HG02973 (cell line): ENCODE measurements around the gene PLEKHS1.
"Not testable (repeated sequence)": the region's sequence is repeated elsewhere in the genome, so short reads cannot be mapped to it uniquely, and the experiment has no call there.

ENCODE experiments used
- ATAC-seq: cut with Tn5 transposase; IDR thresholded peaks from one replicate; pipeline ENCODE4 v1.9.1; 2021; ENCODE audit warnings: moderate library complexity; ENCODE audit not compliant: unreplicated experiment

Gene PLEKHS1

DNA sequence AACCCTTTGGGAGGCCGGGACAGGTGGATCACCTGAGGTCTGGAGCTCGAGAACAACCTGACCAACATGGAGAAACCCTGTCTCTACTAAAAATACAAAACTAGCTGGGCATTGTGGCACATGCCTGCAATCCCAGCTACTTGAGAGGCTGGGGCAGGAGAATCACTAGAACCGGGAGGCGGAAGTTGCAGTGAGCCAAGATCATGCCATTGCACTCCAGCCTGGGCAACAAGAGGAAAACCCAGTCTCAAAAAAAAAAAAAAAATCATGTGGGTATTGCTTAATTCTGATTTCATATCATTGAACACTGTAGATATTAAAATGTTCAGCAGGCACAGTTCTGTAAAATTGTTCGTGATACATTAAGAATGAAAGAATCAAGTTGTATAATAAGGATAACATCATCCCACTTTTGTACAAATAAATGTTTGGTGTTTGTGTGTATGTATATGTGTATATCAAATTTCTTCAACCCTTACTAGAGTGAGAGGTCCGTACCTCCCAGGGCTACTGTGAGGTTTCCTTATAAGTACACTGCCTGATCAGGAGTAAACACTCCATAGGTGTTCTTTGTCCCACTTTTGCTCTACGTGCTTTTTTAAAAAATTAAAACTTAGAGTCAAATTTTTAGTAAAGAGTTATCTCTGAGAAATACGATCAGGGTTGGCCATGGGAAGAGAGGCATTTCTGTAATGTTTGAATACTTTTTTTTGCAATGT, 31.7 kb downstream of the PLEKHS1 start:
- ATAC-seq: no peak

DNA sequence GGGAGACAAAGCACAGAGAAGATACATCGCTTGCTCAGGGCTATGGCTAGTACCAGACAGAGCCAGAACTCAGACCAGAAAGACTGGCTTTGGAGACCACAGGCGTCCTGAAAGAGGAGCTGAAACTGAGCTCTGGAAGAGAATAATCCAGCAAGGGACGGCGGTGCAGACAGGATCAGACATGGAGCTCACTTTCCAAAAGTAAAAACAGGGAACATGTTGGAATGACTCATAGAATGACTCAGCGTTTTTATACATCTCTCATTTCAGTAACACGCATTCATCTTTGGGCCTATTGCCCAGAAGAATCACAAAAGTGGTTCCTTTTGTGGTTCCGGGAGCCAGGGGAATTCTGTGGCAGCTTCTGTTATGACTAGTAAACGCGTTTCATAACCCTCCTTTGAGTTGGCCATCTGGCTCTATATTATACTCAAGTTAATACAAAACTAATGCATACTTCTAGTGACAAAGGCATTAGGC, 37.2 kb downstream of the PLEKHS1 start:
- ATAC-seq: peak; percentile 85

DNA sequence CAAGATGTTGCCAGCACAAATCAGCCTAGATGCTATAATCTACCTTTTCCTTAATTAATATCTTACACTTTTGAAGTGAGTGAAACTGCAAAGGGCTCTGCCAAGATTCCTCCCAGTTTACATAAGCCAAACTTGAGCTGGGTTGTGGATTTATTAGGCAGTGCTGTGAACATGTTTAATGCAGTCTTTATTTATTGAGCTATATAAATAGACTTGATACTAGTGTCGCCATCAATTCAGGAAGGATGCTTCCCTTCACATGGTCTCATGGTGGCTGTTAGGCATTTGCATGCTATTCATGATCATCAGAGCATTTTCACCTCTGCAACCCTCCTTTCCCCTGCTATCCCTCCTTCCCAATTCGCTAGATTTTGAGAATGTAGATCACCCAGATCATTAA, 40.2 kb downstream of the PLEKHS1 start:
- ATAC-seq: no peak

DNA sequence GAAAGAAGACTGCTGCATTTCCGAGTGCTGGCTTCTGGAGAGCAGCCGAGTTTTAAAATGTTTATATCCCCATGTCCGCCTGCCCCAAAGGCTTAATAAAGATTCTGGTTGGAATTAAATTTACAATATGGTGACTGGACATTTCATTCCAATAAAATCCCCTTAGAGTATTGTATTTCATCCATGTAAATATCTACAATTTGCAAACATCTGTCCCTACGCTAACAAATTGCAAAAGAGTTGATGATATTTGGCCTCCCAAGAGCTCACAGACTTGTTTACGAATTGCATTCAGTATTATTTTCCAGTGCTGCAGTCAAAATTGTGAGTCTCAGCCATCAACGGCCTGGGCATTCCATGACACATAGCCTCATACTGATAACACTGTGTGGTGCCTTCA, 50.1 kb downstream of the PLEKHS1 start:
- no peak for ATAC-seq

DNA sequence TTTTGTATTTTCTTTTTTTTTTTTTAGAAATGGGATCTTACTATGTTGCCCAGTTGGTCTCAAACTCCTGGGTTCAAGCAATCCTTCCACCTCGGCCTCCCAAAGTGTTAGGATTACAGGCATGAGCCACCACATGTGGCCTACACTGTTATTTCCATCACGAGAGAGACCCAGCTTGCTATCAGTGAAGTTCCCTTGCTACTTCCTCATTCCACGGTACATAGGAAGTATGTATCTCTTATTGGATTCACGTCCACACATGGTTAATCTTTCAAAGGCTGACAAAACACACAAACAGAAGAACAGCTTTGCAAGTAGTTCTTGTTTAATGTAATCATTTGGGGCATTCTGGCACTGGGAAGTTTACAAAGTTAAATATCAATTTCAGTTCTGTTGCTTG, 51.5 kb downstream of the PLEKHS1 start:
- ATAC-seq: no peak

DNA sequence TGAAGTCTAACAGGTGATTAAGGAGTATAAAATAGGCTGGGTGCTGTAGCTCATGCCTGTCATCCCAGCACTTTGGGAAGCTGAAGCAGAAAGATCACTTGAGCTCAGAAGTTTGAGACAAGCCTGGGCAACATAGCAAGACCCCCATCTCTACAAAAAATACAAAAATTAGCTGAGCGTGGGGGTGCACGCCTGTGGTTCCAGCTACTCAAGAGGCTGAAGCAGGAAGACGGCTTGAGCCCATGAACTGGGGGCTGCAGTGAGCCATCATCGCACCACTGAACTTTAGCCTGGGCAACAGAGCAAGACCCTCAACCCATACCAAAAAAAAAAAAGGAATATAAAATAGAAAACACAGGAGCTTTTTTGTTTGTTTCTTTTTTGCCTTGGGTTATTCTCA, 55.0 kb downstream of the PLEKHS1 start:
- ATAC-seq: no peak

DNA sequence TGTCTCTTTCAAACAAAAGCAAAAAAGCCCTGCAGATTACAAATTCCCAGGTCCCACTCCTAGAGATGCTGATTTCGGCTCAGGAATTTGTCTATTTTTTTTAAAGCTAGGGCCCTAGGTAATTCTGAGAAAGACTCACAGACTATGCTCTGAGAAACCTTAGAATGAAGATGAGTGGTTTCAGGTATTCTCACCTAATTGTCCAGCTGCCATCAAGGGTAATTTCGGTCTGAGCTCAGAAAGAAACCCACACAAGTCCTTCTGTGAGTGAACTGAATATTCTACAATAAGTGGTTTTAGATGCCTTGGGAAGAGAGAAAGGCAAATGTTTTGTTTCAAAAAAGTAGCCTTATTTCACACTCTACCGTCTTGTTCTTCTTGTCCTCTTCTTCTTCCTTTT, 56.7 kb downstream of the PLEKHS1 start:
- ATAC-seq: no peak

DNA sequence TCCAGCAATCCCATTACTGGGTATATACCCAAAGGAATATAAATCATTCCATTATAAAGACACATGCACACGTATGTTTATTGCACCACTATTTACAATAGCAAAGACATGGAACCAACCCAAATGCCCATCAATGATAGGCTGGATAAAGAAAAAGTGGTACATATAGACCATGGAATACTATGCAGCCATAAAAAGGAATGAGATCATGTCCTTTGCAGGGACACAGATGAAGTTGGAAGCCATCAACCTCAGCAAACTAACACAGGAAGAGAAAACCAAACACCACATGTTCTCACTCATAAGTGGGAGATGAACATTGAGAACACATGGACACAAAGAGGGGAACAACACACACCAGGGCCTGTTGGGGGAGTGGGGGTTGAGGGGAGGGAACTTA, 63.2 kb downstream of the PLEKHS1 start:
- ATAC-seq: not testable (repeated sequence)

DNA sequence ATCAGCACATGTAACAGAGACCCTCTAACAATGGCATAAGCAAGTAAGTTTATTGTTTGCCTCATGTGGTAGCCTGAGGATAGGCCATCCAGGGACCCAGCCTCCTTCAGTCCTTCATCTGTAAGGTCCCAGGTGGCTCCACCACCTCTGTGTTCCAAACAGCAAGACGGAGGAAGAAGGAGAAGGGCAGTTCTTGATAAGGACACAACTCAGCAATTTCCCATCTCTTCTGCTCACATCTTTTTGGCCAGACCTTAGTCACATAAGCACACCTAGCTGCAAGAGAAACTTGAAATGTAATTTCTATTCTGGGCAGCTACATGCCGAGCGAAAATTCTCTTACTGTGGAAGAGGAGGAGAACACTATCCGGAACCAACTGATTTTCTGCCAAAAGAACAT, 68.5 kb downstream of the PLEKHS1 start:
- ATAC-seq: no peak

DNA sequence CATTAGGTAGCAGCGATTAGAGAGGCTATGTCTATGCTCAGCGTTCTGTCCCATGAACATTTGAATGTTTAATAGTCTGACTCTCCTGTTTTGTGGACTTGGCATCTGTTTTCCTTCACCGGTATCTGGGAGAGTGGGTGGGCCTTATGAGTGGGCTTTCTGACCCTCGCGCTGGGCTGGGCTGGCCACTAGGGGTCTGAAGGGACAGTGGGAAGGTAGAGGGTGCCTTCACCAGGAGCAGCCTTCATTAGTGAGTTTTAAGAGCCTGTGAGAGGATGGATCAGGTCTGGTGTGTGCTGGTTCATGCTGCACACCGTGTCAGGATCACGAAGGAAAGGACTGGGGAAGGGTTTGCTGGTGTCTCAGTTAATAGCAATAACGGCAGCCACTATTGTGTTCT, 69.0 kb downstream of the PLEKHS1 start:
- ATAC-seq: no peak

DNA sequence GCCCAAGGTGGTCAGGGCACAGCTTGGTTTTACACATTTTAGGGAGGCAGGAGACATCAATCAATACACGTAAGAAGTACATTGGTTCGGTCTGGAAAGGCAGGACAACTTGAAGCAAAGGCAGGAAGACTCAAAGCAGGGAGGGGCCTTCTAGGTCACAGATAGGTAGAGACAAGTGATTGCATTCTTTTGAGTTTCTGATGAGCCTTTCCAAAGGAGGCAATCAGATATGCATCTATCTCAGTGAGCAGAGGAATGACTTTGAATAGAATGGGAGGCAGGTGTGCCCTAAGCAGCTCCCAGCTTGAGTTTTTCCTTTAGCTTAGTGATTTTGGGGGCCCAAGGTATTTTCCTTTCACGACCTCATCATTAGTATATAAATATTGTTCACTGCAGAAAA, 69.8 kb downstream of the PLEKHS1 start:
- ATAC-seq: not testable (repeated sequence)

DNA sequence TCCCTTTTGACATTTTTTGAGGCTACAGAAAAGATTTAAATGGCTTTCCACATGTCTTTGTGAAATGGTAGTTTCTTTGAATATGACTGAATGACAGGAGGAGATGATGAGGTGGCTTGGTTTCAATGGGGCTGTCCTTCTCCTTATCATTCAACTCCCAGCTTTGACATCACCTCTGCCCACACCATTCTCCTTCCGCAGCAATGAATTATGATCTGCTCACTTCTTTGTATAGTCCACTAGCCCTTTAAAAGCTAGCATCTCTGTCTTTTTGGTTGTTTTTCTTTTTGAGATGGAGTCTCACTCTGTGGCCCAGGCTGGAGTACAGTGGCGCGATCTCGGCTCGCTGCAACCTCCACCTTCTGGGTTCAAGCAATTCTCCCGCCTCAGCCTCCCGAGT, 70.7 kb downstream of the PLEKHS1 start:
- no peak for ATAC-seq

DNA sequence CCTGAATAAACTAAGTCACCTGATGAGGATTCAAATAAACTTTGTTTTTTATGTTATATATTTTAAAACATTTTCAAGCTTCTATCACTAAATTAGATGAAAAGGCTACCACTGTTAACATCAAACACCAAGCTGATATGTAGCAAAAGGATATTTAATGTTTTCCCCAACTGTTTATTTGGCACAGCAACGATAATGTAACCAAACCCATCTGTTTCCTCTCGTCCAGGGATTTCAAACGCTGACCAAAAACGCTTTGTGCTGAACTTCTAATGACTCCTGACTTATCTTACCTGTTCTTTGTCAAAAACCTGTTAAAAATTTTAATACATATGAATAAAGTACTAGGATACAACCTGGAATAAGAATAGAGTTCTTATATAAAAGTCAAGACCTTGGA, 71.9 kb downstream of the PLEKHS1 start:
- no peak for ATAC-seq

DNA sequence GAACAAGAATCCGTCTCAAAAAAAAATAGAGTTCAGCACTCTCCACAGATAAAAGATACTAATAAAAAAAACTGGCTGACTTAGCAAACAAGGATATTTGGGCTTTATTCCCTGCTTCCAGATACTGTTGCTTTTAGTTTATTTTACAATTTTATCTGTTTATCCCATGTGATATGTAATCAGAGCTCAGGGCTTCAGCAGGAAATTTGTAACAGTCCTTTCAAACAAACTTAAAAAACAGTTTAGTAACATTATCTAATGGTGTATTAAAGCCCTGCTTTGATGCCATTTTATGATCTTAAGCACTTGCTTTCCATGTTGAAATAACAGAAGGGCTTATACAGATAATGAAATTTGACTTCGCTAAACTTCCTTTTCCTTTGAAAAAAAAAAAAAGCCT, 74.3 kb downstream of the PLEKHS1 start:
- no peak for ATAC-seq

DNA sequence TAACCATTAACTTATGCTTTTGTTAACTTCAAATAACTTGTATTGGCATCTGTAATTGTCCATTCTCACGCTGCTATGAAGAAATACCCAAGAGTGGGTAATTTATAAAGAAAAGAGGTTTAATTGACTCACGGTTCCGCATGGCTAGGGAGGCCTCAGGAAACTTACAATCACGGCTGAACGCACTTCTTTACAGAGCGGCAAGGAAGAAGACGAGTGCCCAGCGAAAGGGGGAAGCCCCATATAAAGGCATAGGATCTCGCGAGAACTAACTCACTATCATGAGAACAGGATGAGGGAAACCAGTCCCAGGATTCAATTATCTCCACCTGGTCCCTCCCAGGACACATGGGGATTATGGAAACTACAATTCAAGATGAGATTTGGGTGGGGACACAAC, 77.1 kb downstream of the PLEKHS1 start:
- ATAC-seq: not testable (repeated sequence)
